C4-2B (cell line): ENCODE results near the gene DYDC2.

Source experiments
- ZFX ChIP-seq: fragments of 450-650 bp; IDR thresholded peaks from 2 replicates; pipeline ENCODE4 v1.6.1; 2017
- TF ChIP-seq, protein P1 (sequence below): fragments of 450-650 bp; conservative IDR thresholded peaks from 2 replicates; pipeline ENCODE4 v1.5.1; 2017; ENCODE audit warnings: mild to moderate bottlenecking

DNA sequence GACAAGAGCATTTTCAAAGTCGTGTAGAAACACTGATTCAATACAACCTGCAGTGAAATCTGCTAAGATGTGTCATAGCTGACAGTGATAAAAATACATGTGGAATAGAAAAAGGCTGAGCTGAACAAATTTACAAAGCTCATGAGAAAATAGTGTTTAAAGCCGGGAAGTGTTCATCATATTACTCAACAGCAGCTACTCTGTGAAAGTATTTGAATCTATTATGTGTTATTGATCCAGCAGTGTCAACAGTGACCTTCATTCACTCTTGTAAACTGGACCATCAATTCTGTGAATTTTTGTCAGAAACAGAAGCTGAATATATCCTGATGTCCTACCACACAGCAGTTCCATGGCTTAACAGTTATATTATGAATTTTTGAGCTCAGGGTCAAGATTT lies 11.7 kb upstream of the DYDC2 start:
- TF ChIP-seq, protein P1, sequence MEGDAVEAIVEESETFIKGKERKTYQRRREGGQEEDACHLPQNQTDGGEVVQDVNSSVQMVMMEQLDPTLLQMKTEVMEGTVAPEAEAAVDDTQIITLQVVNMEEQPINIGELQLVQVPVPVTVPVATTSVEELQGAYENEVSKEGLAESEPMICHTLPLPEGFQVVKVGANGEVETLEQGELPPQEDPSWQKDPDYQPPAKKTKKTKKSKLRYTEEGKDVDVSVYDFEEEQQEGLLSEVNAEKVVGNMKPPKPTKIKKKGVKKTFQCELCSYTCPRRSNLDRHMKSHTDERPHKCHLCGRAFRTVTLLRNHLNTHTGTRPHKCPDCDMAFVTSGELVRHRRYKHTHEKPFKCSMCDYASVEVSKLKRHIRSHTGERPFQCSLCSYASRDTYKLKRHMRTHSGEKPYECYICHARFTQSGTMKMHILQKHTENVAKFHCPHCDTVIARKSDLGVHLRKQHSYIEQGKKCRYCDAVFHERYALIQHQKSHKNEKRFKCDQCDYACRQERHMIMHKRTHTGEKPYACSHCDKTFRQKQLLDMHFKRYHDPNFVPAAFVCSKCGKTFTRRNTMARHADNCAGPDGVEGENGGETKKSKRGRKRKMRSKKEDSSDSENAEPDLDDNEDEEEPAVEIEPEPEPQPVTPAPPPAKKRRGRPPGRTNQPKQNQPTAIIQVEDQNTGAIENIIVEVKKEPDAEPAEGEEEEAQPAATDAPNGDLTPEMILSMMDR, result no peak
- TF ChIP-seq ZFX, result no peak
